Measurements from ENCODE around the gene FER1L5.

Gene FER1L5

GRCh38 chr2:96642564-96643360 lies at the start of gene FER1L5:
TSS of gene FER1L5 (plus strand) at chr2:96642764. CDS start at chr2:96642837, 73 bp downstream.
- no peak for DNase-seq

- DNase-seq: no peak
Measured at GRCh38 chr2:96594282-96594681, 48.3 kb upstream of the FER1L5 start.

GRCh38 chr2:96594691-96595152 lies 47.8 kb upstream of the FER1L5 start:
- DNase-seq: peak in 1 of 2 donors; percentile 20

- no peak for DNase-seq
Measured at GRCh38 chr2:96596596-96596995, 46.0 kb upstream of the FER1L5 start.

- DNase-seq: no peak
Measured at GRCh38 chr2:96599941-96600340, 42.6 kb upstream of the FER1L5 start.

GRCh38 chr2:96601382-96602292 lies 40.9 kb upstream of the FER1L5 start:
- DNase-seq: peak in 1 of 2 donors; percentile 58

GRCh38 chr2:96602330-96602823 lies 40.2 kb upstream of the FER1L5 start:
- no peak for DNase-seq

- no peak for DNase-seq
Measured at GRCh38 chr2:96604104-96604503, 38.5 kb upstream of the FER1L5 start.

GRCh38 chr2:96608469-96609455 lies 33.8 kb upstream of the FER1L5 start:
- no peak for DNase-seq

GRCh38 chr2:96616128-96616527 lies 26.4 kb upstream of the FER1L5 start:
- no peak for DNase-seq

GRCh38 chr2:96616535-96616934 lies 26.0 kb upstream of the FER1L5 start:
- no peak for DNase-seq

GRCh38 chr2:96617012-96617411 lies 25.6 kb upstream of the FER1L5 start:
- no peak for DNase-seq

- no peak for DNase-seq
Measured at GRCh38 chr2:96618596-96619283, 23.8 kb upstream of the FER1L5 start.

- no peak for DNase-seq
Measured at GRCh38 chr2:96622544-96622943, 20.0 kb upstream of the FER1L5 start.

- DNase-seq: no peak
Measured at GRCh38 chr2:96623116-96623515, 19.4 kb upstream of the FER1L5 start.

GRCh38 chr2:96625571-96626552 lies 16.7 kb upstream of the FER1L5 start:
- no peak for DNase-seq

GRCh38 chr2:96626553-96626942 lies 16.0 kb upstream of the FER1L5 start:
- DNase-seq: no peak

- no peak for DNase-seq
Measured at GRCh38 chr2:96631804-96632435, 10.6 kb upstream of the FER1L5 start.

- DNase-seq: no peak
Measured at GRCh38 chr2:96633641-96634040, 8.9 kb upstream of the FER1L5 start.

Data from bone marrow (tissue), 2 donors.